B cell (primary cell): Measurements from ENCODE around the gene PPP1R36. TPM values are rescaled to one million over a fixed set of nuclear protein-coding genes. Genes with fewer than 3 reads are reported as not detected.
"Not testable (repeated sequence)": the region's sequence is repeated elsewhere in the genome, so short reads cannot be mapped to it uniquely, and the experiment has no call there.

Experiments
- ATAC-seq: fragments of 200-7000 bp; cut with Tn5 transposase; one replicate; pipeline ENCODE4 v1.10.0; 2021; ENCODE audit warnings: low read depth, mild to moderate bottlenecking, moderate number of reproducible peaks, moderate library complexity
- CTCF ChIA-PET: fragments of 350-600 bp; sonication (Branson Sonifier 250); formaldehyde crosslinking; loops from one replicate; lab custom pipeline; 2021; ENCODE audit warnings: antibody characterized with exemption, inconsistent platforms; lab: Charles Lee
- POLR2A ChIA-PET: fragments of 350-600 bp; sonication (Branson Sonifier 250); formaldehyde crosslinking; loops from one replicate; lab custom pipeline; 2021; ENCODE audit warnings: antibody characterized with exemption; lab: Charles Lee
- DNase-seq: peaks from one replicate; pipeline ENCODE4 v3.0.0; 2013
- H2AFZ ChIP-seq: 2 replicates; pipeline ENCODE4 v1.6.1; 2012; ENCODE audit warnings: mild to moderate bottlenecking, low read depth, low read length; ENCODE audit not compliant: insufficient read depth, poor library complexity, severe bottlenecking
- H3K27ac ChIP-seq, 2 donors: 1 replicate in 1 of 2; 2 replicates in 1 of 2; pipeline ENCODE4 v1.5.1; 2012 to 2013; ENCODE audit warnings: low read length in 2 of 2, mild to moderate bottlenecking in 2 of 2, moderate library complexity in 1 of 2
- H3K27me3 ChIP-seq, 4 experiments: fragments of 200-600 bp in 1 of 4; sonication (generic) in 1 of 4; replicated peaks in 1 of 4; 1 replicate in 2 of 4; 2 replicates in 2 of 4; pipeline versions ENCODE4 v1.6.1 to v1.7.0; 2013 to 2016; ENCODE audit warnings: low read length in 3 of 4, mild to moderate bottlenecking in 2 of 4, mixed read lengths in 1 of 4, moderate library complexity in 1 of 4; ENCODE audit not compliant: insufficient read depth in 4 of 4, control insufficient read depth in 3 of 4; ENCODE audit errors: control extremely low read depth in 1 of 4
- H3K36me3 ChIP-seq, 2 experiments: replicated peaks in 1 of 2; 1 replicate in 1 of 2; 2 replicates in 1 of 2; pipeline versions ENCODE4 v1.6.1 to v1.7.1; 2013; ENCODE audit warnings: low read length in 1 of 2; ENCODE audit not compliant: insufficient read depth in 2 of 2, control insufficient read depth in 1 of 2; ENCODE audit errors: control extremely low read depth in 1 of 2, extremely low read depth in 1 of 2
- H3K4me1 ChIP-seq, 2 donors: fragments of 200-600 bp in 1 of 2; sonication (generic) in 1 of 2; 1 replicate in 1 of 2; 2 replicates in 1 of 2; pipeline versions ENCODE4 v1.5.1 to v1.6.1; 2013 to 2017; ENCODE audit warnings: low read length in 2 of 2; ENCODE audit not compliant: control insufficient read depth in 2 of 2, insufficient read depth in 2 of 2
- H3K4me2 ChIP-seq: replicated peaks from 2 replicates; pipeline ENCODE3; 2012; ENCODE audit warnings: mild to moderate bottlenecking, low read depth, low read length; ENCODE audit not compliant: poor library complexity, severe bottlenecking
- H3K4me3 ChIP-seq, 5 experiments: fragments of 200-600 bp in 1 of 5; sonication (generic) in 1 of 5; 1 replicate in 3 of 5; 2 replicates in 2 of 5; pipeline versions ENCODE4 v1.5.1 to v1.7.0; 2011 to 2016; ENCODE audit warnings: low read length in 4 of 5, mild to moderate bottlenecking in 4 of 5, low read depth in 2 of 5, control low read depth in 1 of 5, moderate library complexity in 1 of 5; ENCODE audit not compliant: insufficient read depth in 1 of 5; ENCODE audit errors: control extremely low read depth in 1 of 5, extremely low read depth in 1 of 5
- H3K79me2 ChIP-seq: fragments of 200-600 bp; sonication (generic); one replicate; pipeline ENCODE4 v1.6.0; 2016; ENCODE audit warnings: low read length; ENCODE audit not compliant: control insufficient read depth, insufficient read depth
- H3K9ac ChIP-seq: fragments of 200-600 bp; sonication (generic); 2 replicates; pipeline ENCODE4 v1.6.1; 2017; ENCODE audit warnings: mild to moderate bottlenecking, low read length, moderate library complexity
- H3K9me3 ChIP-seq, 3 donors: one replicate each; pipeline versions ENCODE4 v1.6.1 to v1.7.1; 2013; ENCODE audit warnings: low read length in 2 of 3; ENCODE audit not compliant: control insufficient read depth in 2 of 3, insufficient read depth in 1 of 3; ENCODE audit errors: control extremely low read depth in 1 of 3
- H4K20me1 ChIP-seq: 2 replicates; pipeline ENCODE4 v1.6.0; 2012; ENCODE audit warnings: mild to moderate bottlenecking, low read length; ENCODE audit not compliant: insufficient read depth, control insufficient read depth, poor library complexity, severe bottlenecking
- H3K27ac Mint-ChIP-seq: one replicate; pipeline ENCODE4 v1.8.0; 2021; ENCODE audit warnings: mixed read lengths
- H3K27me3 Mint-ChIP-seq: one replicate; pipeline ENCODE4 v1.8.0; 2021; ENCODE audit warnings: mixed read lengths
- H3K4me1 Mint-ChIP-seq: one replicate; pipeline ENCODE4 v1.8.0; 2021; ENCODE audit warnings: mixed read lengths
- H3K4me3 Mint-ChIP-seq: one replicate; pipeline ENCODE4 v1.8.0; 2021; ENCODE audit warnings: mixed read lengths
- H3K9me3 Mint-ChIP-seq: one replicate; pipeline ENCODE4 v1.8.0; 2022; ENCODE audit warnings: mixed read lengths; ENCODE audit not compliant: insufficient read depth
- EZH2 ChIP-seq: IDR thresholded peaks from 2 replicates; pipeline ENCODE4 v1.6.1; 2012; ENCODE audit warnings: borderline replicate concordance, low read depth, mild to moderate bottlenecking, moderate library complexity, low read length; ENCODE audit not compliant: insufficient read depth, poor library complexity, severe bottlenecking
- WGBS: methylation state at CpG from one replicate; pipeline ENCODE4 v1.1.5; 2013; ENCODE audit warnings: missing lambda C conversion rate; ENCODE audit not compliant: insufficient coverage; 5-methylcytosine and 5-hydroxymethylcytosine counted together
- intact Hi-C: fragments of 100-400 bp; cut with micrococcal nuclease; formaldehyde crosslinking; loops from one replicate; pipeline ENCODE4 v1.10.0; 2022
- polyA plus RNA-seq: library from polyadenylated mRNA; depleted of rRNA; stranded (reverse); fragments of >200 nt; gene quantifications from 2 replicates; pipeline ENCODE4 v1.2.3, GENCODE V29; 2012
- total RNA-seq, 2 donors: library from RNA; stranded (reverse); fragments of 120-200 nt in 1 of 2; gene quantifications; 1 replicate in 1 of 2; 2 replicates in 1 of 2; pipeline versions ENCODE4 v1.2.3 to v1.2.4, GENCODE V29; 2013 to 2022
- TF ChIP-seq, protein P1 (sequence below): fragments of 200-600 bp; IDR thresholded peaks from one replicate; pipeline ENCODE4 v1.8.0; 2022; ENCODE audit warnings: antibody characterized with exemption, mild to moderate bottlenecking

The PPP1R36 gene
- total and polyA plus RNA-seq, 2 donors (not counting 1 experiment from before 2014, with no cell fraction given) = 0.06 TPM; not detected in 1

DNA sequence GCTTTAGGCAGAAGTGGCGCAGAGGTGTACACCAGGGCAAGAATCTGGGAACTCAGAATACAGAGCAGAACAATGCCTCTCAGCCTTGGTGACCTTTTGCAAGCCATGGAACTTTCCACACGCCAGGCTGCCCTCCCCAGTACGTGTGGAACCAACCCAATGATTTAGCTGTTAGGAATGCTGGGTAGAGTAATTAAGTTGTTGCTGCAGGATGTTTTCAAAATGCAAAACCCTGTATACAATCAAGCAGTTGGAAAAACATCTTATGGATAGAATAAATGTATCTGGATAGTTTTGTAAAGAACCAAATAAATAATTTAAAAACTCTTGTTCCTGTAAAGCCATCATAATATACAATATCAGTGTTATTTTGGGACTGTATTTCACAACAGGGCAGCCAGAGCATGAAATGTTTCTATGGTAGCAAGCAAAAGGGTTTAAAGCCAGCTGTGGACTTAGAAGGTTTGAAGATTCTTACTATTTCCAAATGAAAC, 19.4 kb downstream of the PPP1R36 start:
- no peaks in the 10 kb centered on the region for H3K4me1 ChIP-seq
- Mint-ChIP-seq H3K27me3 (peaks cover 7% of the 10 kb centered on the region), H3K4me1 (no peaks in the 10 kb centered on the region), H3K9me3 (no peaks in the 10 kb centered on the region), H3K4me3 (no peak overlapping the region), H3K27ac (no peak overlapping the region)
- no peaks in the 10 kb centered on the region for H4K20me1 ChIP-seq
- no peak overlapping the region for H3K9ac ChIP-seq
- H3K4me3 ChIP-seq = no peak overlapping the region
- no peak for DNase-seq
- ChIA-PET CTCF (no interaction called here), POLR2A (no interaction called here)
- no peaks in the 10 kb centered on the region for H3K36me3 ChIP-seq
- H3K79me2 ChIP-seq = no peaks in the 10 kb centered on the region
- WGBS = 80% methylated on average over 1 of the region's 3 CpGs
- no peaks in the 10 kb centered on the region for H3K27me3 ChIP-seq
- no peak overlapping the region for H3K4me2 ChIP-seq
- intact Hi-C loops = no loop called here
- no peak for ATAC-seq
- TF ChIP-seq EZH2 = no peak
- TF ChIP-seq, protein P1, sequence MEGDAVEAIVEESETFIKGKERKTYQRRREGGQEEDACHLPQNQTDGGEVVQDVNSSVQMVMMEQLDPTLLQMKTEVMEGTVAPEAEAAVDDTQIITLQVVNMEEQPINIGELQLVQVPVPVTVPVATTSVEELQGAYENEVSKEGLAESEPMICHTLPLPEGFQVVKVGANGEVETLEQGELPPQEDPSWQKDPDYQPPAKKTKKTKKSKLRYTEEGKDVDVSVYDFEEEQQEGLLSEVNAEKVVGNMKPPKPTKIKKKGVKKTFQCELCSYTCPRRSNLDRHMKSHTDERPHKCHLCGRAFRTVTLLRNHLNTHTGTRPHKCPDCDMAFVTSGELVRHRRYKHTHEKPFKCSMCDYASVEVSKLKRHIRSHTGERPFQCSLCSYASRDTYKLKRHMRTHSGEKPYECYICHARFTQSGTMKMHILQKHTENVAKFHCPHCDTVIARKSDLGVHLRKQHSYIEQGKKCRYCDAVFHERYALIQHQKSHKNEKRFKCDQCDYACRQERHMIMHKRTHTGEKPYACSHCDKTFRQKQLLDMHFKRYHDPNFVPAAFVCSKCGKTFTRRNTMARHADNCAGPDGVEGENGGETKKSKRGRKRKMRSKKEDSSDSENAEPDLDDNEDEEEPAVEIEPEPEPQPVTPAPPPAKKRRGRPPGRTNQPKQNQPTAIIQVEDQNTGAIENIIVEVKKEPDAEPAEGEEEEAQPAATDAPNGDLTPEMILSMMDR = no peak
- no peak overlapping the region for H2AFZ ChIP-seq
- no peak overlapping the region for H3K27ac ChIP-seq
- no peaks in the 10 kb centered on the region for H3K9me3 ChIP-seq

DNA sequence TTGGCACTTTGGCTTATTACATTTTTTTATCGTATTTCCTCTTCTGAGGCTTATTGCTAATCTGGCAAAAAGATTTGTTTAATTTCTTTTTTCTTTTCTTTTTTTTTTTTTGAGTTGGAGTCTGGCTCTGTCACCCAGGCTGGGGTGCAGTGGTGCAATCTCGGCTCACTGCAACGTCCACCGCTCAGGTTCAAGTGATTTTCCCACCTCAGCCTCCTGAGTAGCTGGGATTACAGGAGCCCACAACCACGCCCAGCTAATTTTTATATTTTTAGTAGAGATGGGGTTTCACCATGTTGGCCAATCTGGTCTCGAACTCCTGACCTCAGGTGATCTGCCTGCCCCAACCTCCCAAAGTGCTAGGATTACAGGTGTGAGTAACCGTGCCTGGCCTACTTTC, 19.9 kb downstream of the PPP1R36 start:
- H3K27me3 Mint-ChIP-seq, DNase-seq, H2AFZ ChIP-seq, H4K20me1 ChIP-seq, H3K27ac Mint-ChIP-seq, POLR2A ChIA-PET, ATAC-seq, H3K9me3 Mint-ChIP-seq, H3K27ac ChIP-seq, H3K4me3 Mint-ChIP-seq, H3K27me3 ChIP-seq, intact Hi-C loops, H3K9me3 ChIP-seq, H3K4me1 ChIP-seq, H3K36me3 ChIP-seq, H3K9ac ChIP-seq, CTCF ChIA-PET, H3K4me1 Mint-ChIP-seq, H3K79me2 ChIP-seq, H3K4me2 ChIP-seq, H3K4me3 ChIP-seq: not testable (repeated sequence)
- whole genome bisulfite sequencing = 97% methylated on average over 6 of the region's 7 CpGs
